ENCODE data around the gene ANKRD63.

The ANKRD63 gene

GRCh38 chr15:40313531-40314398 is 30.9 kb upstream of the ANKRD63 start:
- DNase-seq (ENCODE audit: low spot score): no peak

DNA sequence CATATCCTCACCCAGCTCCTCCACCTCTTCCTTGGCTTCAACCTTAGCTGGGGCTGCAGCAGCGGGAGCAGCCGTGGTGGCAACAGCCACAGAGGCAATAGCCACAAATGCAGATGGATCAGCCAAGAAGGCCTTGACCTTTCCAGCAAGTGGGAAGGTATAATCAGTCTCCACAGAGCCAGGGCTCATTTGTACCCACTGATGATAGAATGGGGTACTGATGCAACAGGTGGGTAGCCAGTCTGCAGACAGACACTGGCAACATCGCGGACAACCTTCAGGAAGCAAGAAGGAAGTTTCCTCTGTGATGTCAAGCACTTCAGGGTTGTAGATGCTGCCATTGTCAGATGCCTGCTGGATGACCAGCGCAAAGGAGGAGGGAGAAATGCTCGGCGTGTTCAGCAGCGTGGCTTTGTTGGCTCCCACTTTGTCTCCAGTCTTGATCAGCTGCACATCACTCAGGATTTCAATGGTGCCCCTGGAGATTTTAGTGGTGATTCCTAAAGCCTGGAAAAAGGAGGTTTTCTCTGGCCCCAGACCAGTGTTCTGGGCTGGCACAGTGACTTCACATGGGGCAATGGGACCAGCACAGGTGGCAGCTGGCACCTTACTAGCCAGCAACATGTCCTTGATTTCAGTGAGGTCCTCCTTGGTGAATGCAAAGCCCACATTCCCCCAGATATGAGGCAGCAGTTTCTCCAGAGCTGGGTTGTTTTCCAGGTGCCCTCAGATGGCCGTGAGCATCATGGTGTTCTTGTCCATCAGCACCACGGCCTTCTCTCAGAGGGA is 29.7 kb upstream of the ANKRD63 start:
- DNase-seq (ENCODE audit: low spot score): no peak

- DNase-seq (ENCODE audit: low spot score): no peak
Observed at GRCh38 chr15:40310993-40311392, 28.1 kb upstream of the ANKRD63 start.

DNA sequence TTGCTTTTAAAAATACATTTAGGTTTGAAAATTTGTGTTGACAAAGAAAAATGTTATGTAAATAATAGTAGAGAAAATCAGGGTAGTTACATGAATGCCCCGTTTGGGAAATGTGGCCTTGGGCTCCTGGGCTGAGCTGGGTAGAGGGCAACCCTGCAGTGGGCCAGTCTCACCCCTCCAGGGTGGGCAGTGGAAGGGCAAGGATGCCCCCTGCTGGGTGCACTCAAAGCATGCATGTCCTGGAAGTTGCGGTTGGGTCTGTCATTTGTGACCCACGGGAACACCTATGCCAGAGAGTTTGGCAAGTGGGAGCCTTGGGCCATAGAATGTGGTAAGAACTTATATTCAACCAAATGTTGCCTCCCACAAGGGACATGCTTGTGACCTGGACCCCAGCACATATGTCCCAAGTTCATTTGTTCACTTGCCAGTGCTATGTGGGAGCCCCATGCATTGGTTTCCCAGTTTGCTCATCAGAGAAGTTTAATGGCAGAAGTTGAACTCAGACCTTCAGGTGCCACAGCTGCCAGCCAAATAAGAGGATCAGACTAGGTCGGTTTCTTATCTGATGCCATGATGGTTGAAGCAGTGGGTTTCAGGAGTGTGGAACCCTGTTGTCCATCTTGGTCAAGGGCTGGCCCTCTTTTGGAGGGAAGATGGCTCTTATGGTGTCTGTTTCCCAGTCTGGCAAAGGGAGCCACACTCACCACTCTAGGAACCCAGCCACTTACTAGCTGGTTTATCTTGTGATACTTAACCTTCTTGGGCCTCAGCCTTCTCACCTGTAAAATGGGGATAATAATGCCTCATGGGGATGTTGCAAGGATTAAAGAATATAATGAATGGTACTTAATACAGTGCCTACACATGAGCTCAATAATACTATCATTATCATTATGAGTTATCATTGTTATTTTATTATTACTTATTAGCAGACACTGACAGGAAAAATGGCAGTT is 27.4 kb upstream of the ANKRD63 start:
- DNase-seq (ENCODE audit: low spot score): peak; percentile 80

- DNase-seq (ENCODE audit: low spot score): no peak
Observed at GRCh38 chr15:40309344-40309862, 26.5 kb upstream of the ANKRD63 start.

GRCh38 chr15:40307421-40308211 is 24.8 kb upstream of the ANKRD63 start, which contains the start of gene PLCB2:
PLCB2 (minus strand) TSS chr15:40307935; CDS start chr15:40307672, 263 bp downstream.
- peak; percentile 64 for DNase-seq (ENCODE audit: low spot score)

DNA sequence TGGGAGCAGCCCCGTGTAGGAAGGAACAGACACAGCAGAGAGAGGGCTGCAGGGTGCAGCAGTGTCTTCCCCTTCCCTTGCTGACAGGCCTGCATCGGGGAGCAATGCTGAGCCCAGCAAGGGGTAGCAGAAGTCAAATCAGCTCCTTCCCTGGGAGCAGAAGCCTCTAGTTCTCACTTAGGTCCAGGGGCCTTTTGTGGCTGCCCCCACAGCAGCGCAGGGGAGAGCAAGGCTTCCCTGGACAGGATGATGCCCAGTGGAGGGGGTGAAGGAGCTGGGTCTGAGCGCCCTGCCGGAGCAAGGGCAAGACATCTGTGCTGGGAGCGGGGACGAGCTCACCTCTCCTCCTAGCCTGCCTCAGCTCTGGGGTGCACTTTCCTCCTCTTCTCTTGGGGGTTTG is 24.0 kb upstream of the ANKRD63 start:
- DNase-seq (ENCODE audit: low spot score): no peak

DNA sequence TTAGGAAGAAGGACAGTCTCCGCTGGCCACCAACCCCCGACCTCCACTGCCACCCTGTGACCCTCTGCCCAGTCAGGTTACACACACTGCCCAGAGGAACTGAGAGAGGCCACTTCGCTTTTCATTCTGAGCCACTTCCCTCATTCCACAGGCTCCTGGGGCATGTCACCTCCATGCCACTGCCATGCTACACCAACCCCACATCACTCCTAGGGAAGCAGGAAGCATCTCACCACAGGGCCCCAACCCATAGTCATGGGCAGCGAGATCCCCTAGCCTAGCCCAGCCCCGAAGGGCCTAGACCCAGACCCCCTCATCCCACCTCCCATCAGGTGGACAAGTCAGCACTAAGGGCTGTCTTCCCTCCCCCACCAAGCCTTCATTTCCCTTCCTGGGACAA is 23.5 kb upstream of the ANKRD63 start:
- DNase-seq (ENCODE audit: low spot score): no peak

DNA sequence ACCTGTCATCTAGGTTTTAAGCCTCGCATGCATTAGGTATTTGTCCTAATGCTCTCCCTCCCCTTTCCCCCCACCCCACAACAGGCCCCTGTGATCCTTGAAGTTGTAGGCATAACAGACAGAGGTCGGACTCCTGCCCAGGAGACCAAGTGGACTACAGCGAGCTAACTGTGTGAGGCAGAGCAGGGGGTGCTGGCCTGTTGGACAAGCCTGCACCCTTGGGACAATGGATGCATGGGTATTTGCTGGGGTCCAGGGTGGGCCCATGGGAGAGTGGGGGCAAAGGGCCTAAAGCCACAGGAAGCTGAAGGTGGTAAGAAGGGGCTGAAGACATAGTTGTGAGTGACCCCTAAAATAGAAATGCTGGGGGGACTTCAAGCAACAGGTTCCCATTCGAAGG is 22.4 kb upstream of the ANKRD63 start:
- DNase-seq (ENCODE audit: low spot score): no peak

- no peak for DNase-seq (ENCODE audit: low spot score)
Observed at GRCh38 chr15:40303576-40303975, 20.7 kb upstream of the ANKRD63 start.

- no peak for DNase-seq (ENCODE audit: low spot score)
Observed at GRCh38 chr15:40302981-40303380, 20.1 kb upstream of the ANKRD63 start.

- DNase-seq (ENCODE audit: low spot score): no peak
Observed at GRCh38 chr15:40302288-40302886, 19.5 kb upstream of the ANKRD63 start.

DNA sequence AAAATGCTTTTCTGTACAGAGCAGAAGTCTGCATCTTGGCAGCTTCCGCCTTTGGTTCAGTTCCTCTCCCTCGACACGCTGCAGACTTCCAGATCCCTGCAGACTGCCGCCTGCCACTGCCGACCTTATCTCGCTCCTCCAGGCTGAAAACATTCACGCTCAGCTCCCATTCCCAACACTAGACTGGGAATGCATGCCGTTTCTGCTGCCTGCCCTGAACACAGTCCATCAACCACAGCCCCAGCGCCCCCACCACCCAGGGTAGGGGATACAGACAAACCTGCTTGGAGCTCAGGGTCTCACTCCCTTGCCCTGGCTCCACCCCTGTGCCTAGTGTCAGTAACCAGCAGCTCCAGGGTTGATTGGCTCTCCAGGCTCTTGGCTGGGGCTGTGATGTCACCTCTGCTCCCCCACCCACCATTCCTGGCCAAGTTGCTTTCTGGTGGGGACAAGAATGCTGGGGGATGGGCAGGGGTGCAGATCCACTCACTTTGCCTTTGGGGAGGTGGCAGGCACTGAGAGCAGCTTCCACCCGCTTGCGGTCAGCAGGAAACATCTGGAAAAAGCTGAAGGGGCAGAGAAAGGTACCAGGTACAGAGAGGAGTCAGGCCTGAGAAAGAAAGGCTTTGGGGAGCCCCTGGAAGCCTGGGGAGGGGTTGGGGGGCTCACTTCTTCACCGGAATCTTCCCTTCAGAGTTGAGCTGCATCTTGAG is 18.8 kb upstream of the ANKRD63 start:
- DNase-seq (ENCODE audit: low spot score): peak; percentile 76

- no peak for DNase-seq (ENCODE audit: low spot score)
Observed at GRCh38 chr15:40300771-40301170, 17.9 kb upstream of the ANKRD63 start.

DNA sequence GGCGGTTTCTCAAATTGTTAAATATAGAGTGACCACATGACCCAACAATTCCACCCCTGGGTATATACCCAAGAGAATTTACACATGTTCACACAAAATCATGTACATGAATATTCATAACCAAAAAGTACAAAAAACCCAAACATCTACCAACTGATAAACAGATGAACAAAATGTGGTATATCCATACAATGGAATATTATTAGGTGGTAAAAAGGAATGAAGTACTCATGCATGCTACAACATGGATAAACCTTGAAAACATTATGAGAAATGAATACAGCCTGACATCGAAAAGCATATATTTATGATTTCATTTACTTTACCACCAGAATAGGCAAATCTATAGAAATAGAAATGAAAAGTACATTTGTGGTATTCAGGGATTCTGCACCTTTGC is 17.5 kb upstream of the ANKRD63 start:
- DNase-seq (ENCODE audit: low spot score): no peak

- DNase-seq (ENCODE audit: low spot score): no peak
Observed at GRCh38 chr15:40298216-40298935, 15.5 kb upstream of the ANKRD63 start.

- DNase-seq (ENCODE audit: low spot score): no peak
Observed at GRCh38 chr15:40297356-40297755, 14.5 kb upstream of the ANKRD63 start.

DNA sequence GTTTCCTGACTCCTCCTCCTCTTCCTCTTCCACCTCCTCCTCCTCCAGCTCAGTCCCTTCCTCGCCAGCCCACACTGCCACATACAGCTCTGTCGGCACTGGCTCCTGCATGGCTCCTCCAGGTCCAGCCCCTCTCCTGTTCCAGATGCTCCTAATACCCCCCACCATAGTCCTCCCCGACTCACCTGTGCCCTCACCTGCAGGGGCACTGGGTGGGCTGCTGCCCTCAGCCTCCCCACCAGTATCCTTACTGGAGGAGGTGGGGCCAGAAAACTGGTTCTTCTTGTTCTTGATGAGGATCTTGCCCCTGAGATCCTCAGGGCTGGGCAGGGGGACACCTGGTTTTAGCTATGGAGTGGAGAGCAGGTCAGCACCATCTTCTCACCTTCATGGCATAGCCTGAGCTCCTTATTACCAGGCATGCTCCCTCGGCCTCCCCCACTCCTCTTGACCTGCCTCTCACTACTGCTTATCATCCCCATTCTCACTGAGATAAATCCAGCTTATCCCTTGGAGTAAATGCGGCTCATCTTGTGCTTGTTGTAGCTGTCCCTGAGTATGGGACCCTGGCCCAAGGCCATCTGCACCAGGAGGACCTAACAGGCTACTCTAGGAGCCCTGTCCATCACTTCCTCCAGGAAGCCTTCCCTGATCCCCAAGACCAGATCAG is 13.8 kb upstream of the ANKRD63 start:
- DNase-seq (ENCODE audit: low spot score): no peak
